ENCODE measurements around the gene C1QTNF8. TPM values are rescaled to one million over a fixed set of nuclear protein-coding genes. Genes with fewer than 3 reads are reported as not detected.

The C1QTNF8 gene
- total RNA-seq, 1 donor from 2014 or later = not detected

DNA sequence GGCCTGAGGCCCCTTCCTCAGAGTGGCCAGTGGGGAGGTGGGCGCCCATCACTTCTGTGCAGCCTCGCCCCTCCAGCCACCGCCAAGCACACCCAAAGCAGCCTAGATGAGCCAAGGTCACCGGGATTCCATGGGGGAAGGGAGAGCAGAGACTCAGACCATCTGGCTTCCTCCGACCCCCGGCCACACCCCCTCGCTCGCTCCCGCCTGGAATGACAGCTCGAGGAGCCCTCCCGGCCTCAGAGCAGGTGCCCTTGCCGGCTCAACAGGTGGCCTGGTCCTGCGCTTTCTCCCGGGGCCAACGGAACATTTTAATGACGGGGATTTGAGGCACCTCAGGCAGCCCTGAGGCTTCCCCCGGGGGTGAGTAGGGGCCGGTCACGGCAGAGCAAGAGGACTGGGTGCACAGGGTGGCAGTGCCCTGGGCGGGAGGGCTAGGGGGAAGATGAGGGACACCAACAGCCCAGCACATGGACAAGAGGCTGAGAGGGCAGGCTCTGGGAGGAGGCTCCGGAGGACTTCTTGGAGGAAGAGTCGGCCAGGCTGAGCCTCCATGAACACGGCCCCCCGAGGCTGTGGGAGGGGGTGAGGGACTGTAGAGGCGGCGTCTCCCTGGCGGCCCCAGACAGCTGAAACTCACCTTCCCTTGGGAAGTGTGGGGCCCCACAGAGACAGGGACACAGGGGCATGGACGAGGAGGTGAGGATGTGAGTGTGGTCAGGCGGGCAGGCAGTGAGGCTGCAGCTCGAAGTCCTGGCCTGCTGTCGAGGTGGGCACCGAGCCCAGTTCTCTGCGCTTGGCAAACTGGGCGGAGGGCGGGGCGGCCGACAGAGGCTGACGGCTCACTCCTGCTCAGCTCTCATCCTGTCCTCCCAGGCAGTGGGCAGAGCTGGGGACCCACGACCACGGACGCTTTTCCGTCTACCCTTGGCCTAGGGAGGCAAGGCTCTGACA lies 12.5 kb upstream of the C1QTNF8 start:
- DNase-seq = no peak
- no peak overlapping the region for H3K27ac Mint-ChIP-seq
- H3K4me1 Mint-ChIP-seq = no peaks in the 10 kb centered on the region
- H3K4me3 Mint-ChIP-seq = no peak overlapping the region
- no peaks in the 10 kb centered on the region for H3K9me3 Mint-ChIP-seq
- no peaks in the 10 kb centered on the region for H3K36me3 Mint-ChIP-seq (ENCODE audit: low read depth)
- no peaks in the 10 kb centered on the region for H3K27me3 Mint-ChIP-seq
- intact Hi-C loops (cut with micrococcal nuclease) = no loop called here

- Mint-ChIP-seq H3K9me3 (no peaks in the 10 kb centered on the region), H3K27ac (no peak overlapping the region), H3K4me1 (no peaks in the 10 kb centered on the region), H3K36me3 (ENCODE audit: low read depth) (no peaks in the 10 kb centered on the region), H3K27me3 (no peaks in the 10 kb centered on the region), H3K4me3 (no peak overlapping the region)
- intact Hi-C loops (cut with micrococcal nuclease) = no loop called here
- DNase-seq = no peak
Measured at GRCh38 chr16:1107731-1108130, 11.7 kb upstream of the C1QTNF8 start.

DNA sequence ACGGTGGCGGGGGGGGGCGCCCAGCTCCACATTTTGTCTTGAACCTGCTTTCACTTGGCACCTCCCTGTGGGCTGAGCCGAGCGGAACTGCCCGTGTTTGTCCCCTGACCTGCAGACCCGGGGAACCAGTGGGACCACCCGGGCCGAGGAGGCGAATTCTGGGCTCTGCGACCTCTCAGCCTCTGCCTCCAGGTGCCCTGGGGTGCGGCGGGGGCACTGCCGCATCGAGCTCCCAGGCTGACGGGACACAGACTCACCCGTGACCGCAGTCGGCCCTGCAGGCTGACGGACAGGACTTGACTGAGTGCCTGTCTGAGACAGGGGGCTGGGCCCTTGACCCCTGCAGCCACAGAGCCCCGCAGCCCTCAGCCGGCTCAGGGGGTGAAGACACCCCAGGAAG lies 11.1 kb upstream of the C1QTNF8 start:
- no peaks in the 10 kb centered on the region for H3K9me3 Mint-ChIP-seq
- intact Hi-C loops (cut with micrococcal nuclease) = no loop called here
- no peaks in the 10 kb centered on the region for H3K27me3 Mint-ChIP-seq
- no peaks in the 10 kb centered on the region for H3K36me3 Mint-ChIP-seq (ENCODE audit: low read depth)
- H3K4me1 Mint-ChIP-seq = no peaks in the 10 kb centered on the region
- no peak for DNase-seq
- H3K4me3 Mint-ChIP-seq = no peak overlapping the region
- no peak overlapping the region for H3K27ac Mint-ChIP-seq

- Mint-ChIP-seq H3K27ac (no peak overlapping the region), H3K4me3 (no peak overlapping the region), H3K9me3 (no peaks in the 10 kb centered on the region), H3K4me1 (no peaks in the 10 kb centered on the region), H3K27me3 (no peaks in the 10 kb centered on the region), H3K36me3 (ENCODE audit: low read depth) (no peaks in the 10 kb centered on the region)
- intact Hi-C loops (cut with micrococcal nuclease) = no loop called here
- DNase-seq = no peak
Measured at GRCh38 chr16:1106659-1107058, 10.6 kb upstream of the C1QTNF8 start.

DNA sequence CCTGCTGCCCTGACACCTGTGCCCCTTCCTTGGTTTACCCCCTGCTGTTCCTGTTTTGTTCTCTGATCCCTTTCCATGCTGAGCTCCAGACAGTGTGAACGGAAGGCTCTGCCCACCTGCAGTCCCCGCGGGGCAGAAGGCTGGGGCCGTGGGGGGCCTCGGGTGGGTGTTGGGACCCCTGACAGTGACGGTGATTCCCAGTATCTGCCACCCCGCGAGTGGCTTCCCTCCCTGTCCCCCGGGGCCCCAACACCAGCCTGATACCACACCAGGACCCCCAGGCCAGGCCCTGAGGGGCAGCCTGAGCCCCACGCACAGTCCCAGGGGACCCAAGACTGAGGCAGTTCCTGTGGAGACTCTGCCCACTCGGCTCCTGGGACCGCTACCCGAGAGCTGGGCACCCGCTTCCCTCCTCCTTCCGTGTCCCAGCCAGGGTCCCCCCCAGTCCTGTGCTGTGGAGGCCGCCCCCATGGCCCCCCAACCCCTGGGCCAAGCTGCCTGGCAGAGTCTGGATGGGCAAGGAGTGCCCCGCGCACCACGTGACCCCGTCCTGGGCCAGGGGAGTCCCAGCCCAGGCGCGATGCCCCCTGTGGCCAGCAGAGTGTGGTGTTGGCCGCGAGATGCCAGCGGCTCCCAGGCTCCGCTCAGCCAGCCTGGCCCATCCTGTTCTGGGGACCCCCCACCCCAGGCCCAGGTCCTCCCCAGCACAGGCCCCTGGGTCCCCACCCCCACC lies 10.0 kb upstream of the C1QTNF8 start:
- H3K27me3 Mint-ChIP-seq = no peaks in the 10 kb centered on the region
- H3K4me3 Mint-ChIP-seq = no peak overlapping the region
- peak; percentile 69 for DNase-seq
- intact Hi-C loops (cut with micrococcal nuclease) = no loop called here
- H3K4me1 Mint-ChIP-seq = no peaks in the 10 kb centered on the region
- H3K27ac Mint-ChIP-seq = no peak overlapping the region
- no peaks in the 10 kb centered on the region for H3K36me3 Mint-ChIP-seq (ENCODE audit: low read depth)
- no peaks in the 10 kb centered on the region for H3K9me3 Mint-ChIP-seq

GRCh38 chr16:1103636-1103980 lies 7.6 kb upstream of the C1QTNF8 start:
- H3K9me3 Mint-ChIP-seq = no peaks in the 10 kb centered on the region
- no peak overlapping the region for H3K4me3 Mint-ChIP-seq
- H3K27ac Mint-ChIP-seq = no peak overlapping the region
- intact Hi-C loops (cut with micrococcal nuclease) = no loop called here
- no peaks in the 10 kb centered on the region for H3K4me1 Mint-ChIP-seq
- H3K27me3 Mint-ChIP-seq = no peaks in the 10 kb centered on the region
- H3K36me3 Mint-ChIP-seq (ENCODE audit: low read depth) = no peaks in the 10 kb centered on the region
- DNase-seq = no peak

- Mint-ChIP-seq H3K27ac (no peak overlapping the region), H3K4me3 (no peak overlapping the region)
- intact Hi-C loops (cut with micrococcal nuclease) = no loop called here
Measured at GRCh38 chr16:1102921-1103635, 7.0 kb upstream of the C1QTNF8 start.

DNA sequence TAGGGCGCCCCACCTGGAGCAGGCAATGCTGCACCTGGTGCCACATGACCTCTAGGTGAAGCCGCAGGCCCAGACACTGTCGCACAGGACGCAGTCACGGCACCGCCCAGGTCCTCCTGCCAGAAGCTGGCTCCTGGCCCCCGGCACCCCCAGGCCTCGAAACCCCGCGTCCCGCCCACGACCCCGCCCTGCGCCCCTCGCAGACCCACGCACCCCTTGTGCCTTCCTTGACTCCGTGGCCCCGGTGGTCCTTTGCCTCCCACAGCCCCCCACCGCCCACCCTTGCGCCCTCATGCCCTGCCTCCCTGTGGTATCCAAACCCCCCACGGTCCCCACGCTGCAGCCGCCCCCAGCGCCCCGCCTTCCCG lies 6.3 kb upstream of the C1QTNF8 start:
- DNase-seq = no peak
- Mint-ChIP-seq H3K36me3 (ENCODE audit: low read depth) (no peaks in the 10 kb centered on the region), H3K9me3 (no peaks in the 10 kb centered on the region), H3K4me3 (no peak overlapping the region), H3K27me3 (no peaks in the 10 kb centered on the region), H3K4me1 (no peaks in the 10 kb centered on the region), H3K27ac (no peak overlapping the region)
- intact Hi-C loops (cut with micrococcal nuclease) = no loop called here

More at GRCh38 chr16:1102921-1103635, 7.0 kb upstream of the C1QTNF8 start:
- H3K4me1 Mint-ChIP-seq = no peaks in the 10 kb centered on the region
- no peaks in the 10 kb centered on the region for H3K36me3 Mint-ChIP-seq (ENCODE audit: low read depth)
- H3K9me3 Mint-ChIP-seq = no peaks in the 10 kb centered on the region
- no peaks in the 10 kb centered on the region for H3K27me3 Mint-ChIP-seq
- DNase-seq = peak; percentile 93

DNA sequence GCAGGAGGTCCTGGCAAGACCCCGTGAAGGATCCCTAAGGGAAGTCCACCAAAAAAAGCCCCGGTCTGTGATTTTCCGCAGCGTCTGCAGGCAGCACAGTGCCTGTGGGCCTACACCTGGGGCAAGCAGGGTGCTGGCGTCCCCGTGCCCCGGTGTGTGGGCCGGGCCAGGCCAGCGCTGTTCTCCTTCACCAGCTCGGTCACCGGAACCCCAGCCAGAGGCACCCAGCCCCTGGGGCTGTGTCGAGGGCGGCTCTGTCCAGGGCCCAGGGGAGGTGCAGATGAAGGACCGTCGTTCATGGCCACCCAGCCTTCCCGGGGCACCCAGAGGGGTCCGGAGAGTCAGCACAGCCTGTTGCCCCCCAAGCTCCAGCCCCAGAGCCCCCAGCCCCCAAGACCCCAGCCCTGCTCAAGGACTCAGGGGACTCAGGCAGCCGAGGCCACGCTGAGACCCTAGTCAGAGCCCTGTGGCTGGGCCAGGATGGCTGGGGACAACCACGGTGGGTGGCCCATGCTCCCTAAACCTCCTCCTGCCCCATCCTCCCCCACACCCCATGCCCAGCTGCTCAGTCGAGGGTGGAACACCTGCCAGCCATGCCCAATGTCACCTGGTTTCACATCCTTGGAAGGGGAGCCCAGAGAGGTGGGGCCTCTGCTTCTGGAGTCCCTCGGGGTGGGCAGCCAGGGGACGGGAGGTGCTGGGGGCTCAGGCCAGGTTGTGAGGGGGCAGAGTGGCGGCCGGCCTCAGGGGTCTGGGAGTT lies 5.7 kb upstream of the C1QTNF8 start:
- no peak overlapping the region for H3K27ac Mint-ChIP-seq
- no peaks in the 10 kb centered on the region for H3K4me1 Mint-ChIP-seq
- intact Hi-C loops (cut with micrococcal nuclease) = no loop called here
- H3K36me3 Mint-ChIP-seq (ENCODE audit: low read depth) = no peaks in the 10 kb centered on the region
- DNase-seq = no peak
- no peaks in the 10 kb centered on the region for H3K27me3 Mint-ChIP-seq
- no peaks in the 10 kb centered on the region for H3K9me3 Mint-ChIP-seq
- no peak overlapping the region for H3K4me3 Mint-ChIP-seq

GRCh38 chr16:1101133-1101532 lies 5.1 kb upstream of the C1QTNF8 start:
- no peaks in the 10 kb centered on the region for H3K4me1 Mint-ChIP-seq
- no peaks in the 10 kb centered on the region for H3K36me3 Mint-ChIP-seq (ENCODE audit: low read depth)
- H3K27ac Mint-ChIP-seq = no peak overlapping the region
- intact Hi-C loops (cut with micrococcal nuclease) = no loop called here
- no peaks in the 10 kb centered on the region for H3K9me3 Mint-ChIP-seq
- no peak for DNase-seq
- H3K27me3 Mint-ChIP-seq = no peaks in the 10 kb centered on the region
- H3K4me3 Mint-ChIP-seq = no peak overlapping the region

DNA sequence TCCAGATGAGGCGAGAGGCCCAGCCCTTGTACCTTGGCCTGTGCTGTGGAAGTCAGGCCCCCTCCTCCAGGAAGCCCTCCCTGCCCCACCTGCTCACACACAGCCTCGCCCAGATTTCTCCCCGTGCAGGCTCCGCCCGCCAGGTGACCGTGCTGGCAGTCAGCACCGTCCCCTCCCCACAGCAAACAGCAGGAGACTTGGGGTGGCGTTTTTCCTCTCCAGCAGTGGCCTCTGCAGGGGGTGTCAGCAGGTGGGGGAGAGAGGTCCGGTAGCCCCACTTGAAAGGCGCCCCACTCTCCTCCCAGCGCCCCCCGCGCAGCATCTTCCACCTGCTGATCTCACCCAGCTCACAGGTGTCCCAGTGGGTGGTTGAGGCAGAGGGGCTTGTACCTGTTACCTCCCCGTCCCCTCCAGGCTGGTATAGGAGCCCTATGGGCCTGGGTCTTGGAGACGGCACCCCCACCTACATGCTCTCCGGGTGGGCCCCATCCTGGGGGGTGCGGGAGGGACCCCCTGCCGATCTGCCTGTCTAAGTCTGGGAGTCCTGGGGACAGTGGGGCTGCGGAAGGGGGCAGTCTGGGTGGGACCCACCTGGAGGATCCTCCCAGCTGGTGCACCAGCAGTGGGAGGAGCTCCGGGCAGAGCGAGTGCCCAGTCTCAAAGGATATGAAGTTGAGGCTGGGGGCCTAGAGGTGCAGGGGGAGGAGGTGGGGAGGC lies 4.2 kb upstream of the C1QTNF8 start:
- Mint-ChIP-seq H3K36me3 (ENCODE audit: low read depth) (no peaks in the 10 kb centered on the region), H3K27ac (no peak overlapping the region), H3K9me3 (no peaks in the 10 kb centered on the region), H3K4me3 (no peak overlapping the region), H3K27me3 (no peaks in the 10 kb centered on the region), H3K4me1 (no peaks in the 10 kb centered on the region)
- no peak for DNase-seq
- intact Hi-C loops (cut with micrococcal nuclease) = no loop called here

DNA sequence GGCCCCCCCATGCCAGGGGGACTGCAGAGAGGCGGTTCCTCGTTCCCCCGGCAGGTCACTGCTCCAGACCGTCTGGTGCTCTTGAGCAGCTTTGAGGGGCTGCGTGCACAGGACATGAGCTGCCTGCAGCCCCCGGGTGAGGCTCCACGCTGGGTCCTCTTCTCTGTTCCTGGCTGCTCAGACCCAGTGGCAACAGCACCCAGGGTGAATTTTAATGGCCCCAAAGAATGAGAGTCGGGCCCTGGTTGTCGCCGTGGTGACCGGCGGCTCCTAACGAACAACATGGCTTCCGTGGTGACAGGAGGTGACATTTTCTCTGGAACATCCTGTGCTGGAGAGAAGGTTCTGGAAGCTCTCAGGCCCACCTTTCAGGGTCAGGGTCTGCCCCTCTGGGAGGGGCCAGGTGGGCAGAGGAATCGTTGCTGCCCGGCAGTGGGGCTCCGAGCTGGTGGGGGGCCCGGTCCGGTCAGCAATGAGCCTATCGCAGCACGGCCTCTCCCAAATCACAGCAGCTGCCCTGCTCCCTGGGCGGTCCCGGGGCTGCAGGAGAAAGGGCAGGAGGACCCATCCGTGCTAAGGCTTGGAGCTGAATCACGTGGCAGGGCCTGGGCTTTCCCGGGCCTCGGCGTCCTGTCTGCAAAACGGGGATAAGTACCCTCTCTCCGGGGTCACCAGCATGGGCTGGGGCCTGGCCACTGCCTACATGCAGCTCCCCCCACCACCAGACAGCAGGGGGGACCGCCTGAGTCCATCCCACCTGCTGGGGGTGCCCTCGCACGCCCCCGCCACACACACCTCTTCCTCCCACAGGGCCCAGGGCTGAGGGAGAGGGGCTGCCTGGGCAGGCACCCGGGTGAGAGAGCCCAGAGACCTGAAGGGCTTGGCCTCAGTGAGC lies 3.4 kb upstream of the C1QTNF8 start:
- Mint-ChIP-seq H3K36me3 (ENCODE audit: low read depth) (no peaks in the 10 kb centered on the region), H3K4me1 (no peaks in the 10 kb centered on the region), H3K9me3 (no peaks in the 10 kb centered on the region), H3K27ac (no peak overlapping the region), H3K4me3 (no peak overlapping the region), H3K27me3 (no peaks in the 10 kb centered on the region)
- intact Hi-C loops (cut with micrococcal nuclease) = no loop called here
- no peak for DNase-seq
